Activated T-cell treated with anti-CD3 and anti-CD28 coated beads for 48 hours (primary cell): ENCODE results near the gene ISLR.
A peak's percentile ranks its signal among the peaks of the same experiment; 100 is the strongest.

Experiments used
- DNase-seq: peaks from one replicate; pipeline ENCODE4 v3.0.0-alpha.2; 2020; ENCODE audit warnings: low read depth

Gene ISLR, protein sequence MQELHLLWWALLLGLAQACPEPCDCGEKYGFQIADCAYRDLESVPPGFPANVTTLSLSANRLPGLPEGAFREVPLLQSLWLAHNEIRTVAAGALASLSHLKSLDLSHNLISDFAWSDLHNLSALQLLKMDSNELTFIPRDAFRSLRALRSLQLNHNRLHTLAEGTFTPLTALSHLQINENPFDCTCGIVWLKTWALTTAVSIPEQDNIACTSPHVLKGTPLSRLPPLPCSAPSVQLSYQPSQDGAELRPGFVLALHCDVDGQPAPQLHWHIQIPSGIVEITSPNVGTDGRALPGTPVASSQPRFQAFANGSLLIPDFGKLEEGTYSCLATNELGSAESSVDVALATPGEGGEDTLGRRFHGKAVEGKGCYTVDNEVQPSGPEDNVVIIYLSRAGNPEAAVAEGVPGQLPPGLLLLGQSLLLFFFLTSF

DNA sequence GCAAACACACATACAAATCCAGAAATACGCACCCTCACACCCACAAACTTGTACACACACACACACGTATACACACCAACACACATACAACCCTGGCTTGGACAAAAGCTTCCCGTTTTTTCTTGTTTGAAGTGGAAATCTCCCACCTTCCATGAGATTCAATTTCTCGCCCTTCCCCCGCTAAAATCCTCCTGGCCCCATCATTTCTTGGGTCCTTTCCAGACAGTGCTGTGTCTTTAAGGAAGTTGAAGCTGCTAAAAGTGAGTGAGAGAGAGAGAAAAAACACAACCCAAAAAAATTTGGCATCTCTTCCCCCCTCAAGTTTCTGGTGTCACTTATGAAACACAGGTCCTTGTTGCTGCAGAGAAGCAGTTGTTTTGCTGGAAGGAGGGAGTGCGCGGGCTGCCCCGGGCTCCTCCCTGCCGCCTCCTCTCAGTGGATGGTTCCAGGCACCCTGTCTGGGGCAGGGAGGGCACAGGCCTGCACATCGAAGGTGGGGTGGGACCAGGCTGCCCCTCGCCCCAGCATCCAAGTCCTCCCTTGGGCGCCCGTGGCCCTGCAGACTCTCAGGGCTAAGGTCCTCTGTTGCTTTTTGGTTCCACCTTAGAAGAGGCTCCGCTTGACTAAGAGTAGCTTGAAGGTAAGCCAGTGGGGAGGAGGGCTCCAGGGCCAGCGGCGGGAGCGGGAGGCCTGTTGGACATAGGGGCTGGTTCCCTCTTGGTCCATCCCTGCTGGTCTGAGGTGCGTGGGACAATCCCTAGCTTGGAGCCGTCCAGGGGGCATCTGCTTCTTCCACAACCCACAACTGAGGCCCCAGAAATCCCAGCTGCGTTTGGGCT, at the start of gene ISLR:
Gene ISLR (plus strand): TSS at position 331 of the 839 bp plus-strand sequence. CDS start 1,149 bp downstream, outside the sequence.
- no peak for DNase-seq

DNA sequence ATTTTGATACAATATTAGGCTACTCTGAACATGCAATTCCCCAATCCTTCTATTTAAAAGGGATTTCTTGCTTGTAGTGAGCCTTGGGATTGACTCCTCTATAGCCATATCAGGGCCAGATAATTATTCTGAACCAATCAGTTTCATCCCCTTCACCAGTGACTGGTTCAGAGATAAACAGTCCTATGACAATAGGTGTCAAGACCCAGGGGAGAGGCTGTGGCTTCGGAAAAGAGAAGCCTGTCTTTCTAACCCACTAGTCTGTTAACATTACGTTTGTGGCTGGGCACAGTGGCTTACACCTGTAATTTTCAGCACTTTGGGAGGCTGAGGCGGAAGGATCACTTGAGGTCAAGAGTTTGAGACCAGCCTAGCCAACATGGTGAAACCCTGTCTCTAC, 49.3 kb upstream of the ISLR start:
- no peak for DNase-seq

GRCh38 chr15:74124759-74125158, 48.8 kb upstream of the ISLR start:
- DNase-seq: no peak

DNA sequence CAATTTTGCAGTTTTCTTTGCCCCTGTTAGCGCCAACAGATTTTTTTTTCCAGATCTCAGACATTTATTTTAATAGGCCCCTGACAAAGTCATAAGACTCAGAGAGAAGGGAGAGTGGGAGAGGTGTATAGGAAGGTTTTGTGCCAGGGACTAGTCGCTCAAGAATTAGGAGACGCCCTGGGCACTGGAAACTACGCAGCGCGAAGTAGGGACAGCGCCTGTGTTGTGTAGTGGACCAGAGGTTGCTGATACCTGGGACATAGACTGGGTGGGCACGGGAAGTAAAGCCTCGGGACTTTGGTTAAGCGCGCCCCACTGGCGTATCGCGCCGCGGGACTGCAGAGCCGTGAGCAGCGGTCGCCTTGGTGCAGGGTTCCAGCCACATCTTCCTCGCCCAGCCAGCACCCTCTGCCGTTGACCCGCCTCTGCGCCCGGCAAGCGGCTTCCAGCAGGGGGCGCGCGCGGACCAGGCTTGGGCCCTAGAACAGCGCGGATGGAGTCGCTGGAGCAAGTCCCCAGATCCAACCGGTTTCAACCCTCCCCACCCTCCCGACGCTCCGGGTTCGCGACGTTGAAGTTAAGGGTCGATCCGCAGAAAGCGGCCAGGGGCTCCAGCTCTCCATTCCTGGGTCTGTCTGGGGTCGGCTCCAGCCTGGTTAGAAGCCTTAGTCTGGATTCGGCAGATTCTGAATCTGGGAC, 46.1 kb upstream of the ISLR start:
- DNase-seq: peak; percentile 88

DNA sequence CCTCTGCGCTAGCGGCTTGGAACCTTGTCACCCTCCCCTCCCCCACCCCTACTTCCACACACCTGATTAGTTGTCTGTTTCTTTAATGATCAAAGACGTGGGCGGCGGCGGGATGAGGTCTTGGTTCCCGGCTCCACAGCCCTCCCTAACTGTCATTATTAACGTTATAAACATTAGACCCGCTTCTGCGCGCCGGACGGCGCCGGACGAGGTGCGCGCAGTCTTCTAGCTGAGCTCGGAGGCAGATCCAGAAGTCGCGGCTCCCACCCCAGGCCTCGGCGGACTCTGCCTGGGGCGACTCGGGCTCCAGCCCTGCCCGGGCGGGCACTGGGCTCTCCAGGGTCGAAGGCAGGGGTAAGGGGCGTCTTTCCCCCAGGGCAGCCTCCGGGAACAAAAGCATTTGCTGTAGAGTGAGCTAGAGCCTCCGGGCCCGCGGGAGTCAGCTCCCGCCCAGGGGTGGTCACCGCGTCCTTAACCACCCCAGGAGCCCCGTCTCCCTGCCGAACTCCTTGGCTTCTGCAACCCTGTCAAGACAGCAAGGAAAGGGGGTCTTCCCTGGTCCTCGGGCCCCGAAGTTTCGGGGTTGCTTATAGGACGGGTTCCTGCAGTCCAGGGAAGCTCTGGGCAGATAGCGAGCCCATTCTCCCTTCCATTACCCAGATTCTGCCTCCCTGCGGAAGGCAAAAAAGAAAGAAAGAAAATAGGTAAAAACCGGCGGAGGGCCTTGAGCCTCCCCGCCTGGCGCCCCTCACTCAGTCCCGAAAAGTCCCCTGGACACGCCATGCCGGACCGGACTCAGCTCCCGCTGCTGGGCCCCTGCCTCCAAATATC, 45.3 kb upstream of the ISLR start:
- DNase-seq: no peak

DNA sequence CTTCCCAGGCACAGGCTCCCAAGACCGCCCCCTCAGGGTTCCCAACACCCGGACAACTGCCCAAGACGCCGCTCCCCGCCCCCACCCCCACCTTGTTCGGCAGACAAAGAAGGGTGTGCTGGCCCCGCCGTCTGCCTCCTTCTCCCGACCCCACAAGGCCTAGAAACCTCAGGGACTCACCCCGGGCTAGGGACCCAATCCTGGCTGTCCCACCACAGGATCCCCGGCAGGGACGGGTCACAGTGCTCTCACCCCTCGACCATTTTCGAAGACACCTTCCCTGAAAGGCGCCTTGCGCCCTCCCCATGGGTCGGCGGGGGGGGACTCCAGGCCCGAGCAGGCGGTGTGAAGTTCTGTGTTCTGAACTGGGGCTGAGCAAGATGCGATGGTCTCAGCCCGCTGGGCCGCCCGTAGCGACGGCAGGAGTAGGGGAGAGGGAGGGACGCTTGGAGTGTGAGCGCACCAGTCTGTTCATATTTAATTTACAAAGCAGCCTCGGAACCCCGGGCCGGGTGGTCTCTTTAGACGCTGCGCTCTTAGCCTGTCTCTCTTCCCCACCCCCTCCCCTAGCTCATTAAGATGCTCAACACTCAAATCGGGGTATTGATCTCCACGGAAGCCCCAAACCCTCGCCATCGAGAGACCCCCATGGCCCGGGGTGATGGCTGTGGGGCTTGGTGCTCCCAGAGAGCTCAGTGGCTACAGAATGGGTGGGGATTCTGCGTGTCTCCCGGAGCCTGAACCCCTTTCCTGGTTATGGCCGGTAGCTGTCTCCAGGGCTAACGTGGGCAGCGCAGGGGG, 44.5 kb upstream of the ISLR start:
- no peak for DNase-seq

GRCh38 chr15:74129586-74130154, 43.8 kb upstream of the ISLR start:
- no peak for DNase-seq

DNA sequence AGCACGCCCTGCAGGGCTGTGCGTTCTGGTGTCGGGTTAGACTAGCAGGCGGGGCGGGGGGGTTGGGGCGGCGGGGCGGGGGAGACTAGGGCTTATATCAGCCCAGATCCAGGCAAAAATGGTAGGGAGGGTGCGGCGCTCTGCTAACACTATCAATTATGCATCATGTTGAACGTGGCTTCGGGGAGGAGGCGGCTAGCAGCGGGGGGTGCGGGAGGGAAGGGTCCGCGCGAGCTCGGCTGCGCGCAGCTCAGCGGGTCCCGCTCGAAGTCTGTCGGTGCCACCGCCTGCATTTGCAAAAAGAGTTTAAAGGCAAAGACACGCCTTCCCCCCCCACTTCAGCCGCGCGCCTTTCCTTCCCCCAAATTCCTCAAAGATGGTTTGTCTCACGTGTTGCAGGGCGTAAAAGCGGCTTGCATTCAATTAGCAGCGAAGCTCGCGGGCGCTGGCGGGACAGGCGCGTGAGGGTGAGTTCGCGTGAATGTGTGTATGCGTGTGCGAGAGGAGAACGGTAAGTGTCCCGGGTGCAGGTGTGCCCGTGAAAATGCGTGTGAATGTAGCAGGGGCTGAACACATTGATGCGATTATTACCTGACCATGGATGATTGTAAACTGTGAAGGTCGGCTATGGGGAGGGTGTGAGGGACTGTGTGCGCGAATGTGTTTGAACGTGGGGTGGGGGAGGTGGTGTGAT, 43.2 kb upstream of the ISLR start, which contains the start of gene ISLR2:
Gene ISLR2 (plus strand): TSS at position 432 of the 694 bp plus-strand sequence. CDS start 2,169 bp downstream, outside the sequence.
- DNase-seq: no peak

DNA sequence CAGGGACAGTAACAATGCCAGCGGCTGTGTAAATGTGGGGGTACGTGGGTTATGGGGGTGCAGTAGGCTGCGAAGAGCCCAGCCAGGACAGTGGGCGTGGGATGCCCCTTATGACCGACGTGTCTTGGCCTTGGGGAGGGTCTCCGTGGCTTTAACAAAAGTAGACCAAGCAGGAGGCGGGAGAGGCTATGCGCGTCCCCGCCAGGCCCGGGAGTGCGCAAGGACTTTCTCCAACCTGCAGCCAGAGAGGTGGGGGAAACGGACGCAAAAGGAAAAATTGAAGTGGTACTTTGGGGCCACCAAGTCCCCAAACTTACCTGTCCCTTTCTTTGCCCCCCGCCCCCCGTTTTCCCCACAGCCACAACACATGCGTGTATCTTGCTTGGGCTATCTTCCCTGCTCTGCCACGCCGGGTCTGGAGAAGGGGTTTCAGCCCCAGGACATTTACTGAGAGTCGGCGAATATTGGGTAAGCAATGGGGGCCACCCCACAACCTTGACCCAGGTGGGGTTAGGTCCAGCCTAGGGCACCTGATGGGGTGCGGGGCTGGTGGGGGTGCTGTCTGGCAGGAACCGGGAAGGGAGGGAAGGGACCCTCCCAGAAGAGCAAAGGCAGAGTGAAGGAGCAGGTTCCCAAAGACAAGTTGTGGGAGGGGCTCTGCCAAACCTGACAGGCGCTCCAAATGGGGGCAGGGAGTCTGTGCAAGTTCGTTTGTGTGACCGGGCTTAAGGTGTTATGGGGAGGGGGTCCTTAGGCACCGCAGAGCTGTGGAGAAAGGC, 42.5 kb upstream of the ISLR start:
- no peak for DNase-seq

DNA sequence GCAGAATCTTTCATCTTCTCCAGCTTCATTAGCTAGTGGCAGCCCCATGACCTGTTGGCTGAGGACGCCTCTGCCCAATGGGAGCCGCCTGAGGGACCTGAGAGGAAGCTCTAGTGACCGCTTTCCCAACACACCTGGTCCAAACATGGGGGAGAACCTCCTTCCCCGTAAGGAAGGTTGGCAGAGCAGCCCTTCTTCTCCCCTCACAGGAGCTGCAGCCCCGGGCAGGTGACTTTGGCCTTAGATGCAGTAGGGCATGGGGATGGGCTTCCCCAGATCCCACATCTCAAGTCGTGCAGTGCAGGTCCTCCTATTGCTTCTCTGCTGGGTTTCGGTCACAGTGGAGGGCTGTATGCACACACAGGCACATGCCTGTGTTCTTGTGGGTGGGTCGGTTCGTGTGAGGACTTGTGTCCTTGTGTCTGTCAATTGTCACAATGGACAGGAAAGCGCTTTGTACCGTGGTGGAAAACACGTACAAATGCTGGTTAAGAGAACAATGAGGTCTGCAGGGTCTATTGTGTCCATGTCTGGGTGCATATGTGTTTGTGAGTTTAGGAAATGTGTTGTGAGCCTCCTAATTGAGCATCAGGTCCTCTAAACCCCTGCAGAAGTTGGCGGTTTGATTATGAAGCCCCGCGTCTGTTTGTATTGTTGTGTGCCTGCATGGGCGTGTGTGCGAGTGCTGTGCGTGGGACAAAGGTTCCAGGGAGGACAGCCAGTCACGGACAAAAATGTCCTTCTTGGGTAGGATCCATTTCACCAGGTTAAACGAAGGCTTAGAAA, 41.7 kb upstream of the ISLR start:
- DNase-seq: no peak

GRCh38 chr15:74132681-74133651, 40.5 kb upstream of the ISLR start:
- DNase-seq: no peak

- DNase-seq: no peak
These were observed 39.7 kb upstream of the ISLR start for GRCh38 chr15:74133694-74134386.

GRCh38 chr15:74134387-74135027, 39.0 kb upstream of the ISLR start:
- DNase-seq: no peak

DNA sequence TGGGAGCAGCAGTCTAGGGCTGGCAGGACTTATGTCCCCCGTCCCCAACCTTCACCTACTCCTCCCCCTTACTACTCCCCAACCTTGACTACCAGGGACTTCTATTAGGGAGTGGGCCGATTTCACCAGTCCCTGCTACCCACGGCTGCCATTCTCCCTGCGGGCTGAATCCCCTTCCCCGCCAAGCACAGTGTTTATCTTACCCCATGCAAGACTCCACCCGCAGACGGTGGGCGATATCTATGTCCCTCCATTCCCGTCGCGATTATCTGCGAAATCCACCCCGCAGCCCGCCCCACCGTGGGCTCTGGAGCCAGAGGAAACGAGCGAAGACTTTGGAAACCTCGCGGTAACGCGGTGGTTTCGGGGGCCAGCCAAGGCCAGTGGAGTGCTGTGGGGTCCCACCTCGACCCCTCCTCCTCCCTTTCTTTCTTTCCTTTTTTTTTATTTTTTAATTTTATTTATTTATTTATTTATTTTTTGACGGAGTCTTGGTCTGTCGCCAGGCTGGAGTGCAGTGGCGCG, 38.4 kb upstream of the ISLR start:
- DNase-seq: no peak

GRCh38 chr15:74136540-74136813, 37.0 kb upstream of the ISLR start:
- DNase-seq: no peak
